ENCODE results near the gene SUGCT. TPM values are rescaled to one million over a fixed set of nuclear protein-coding genes. Genes with fewer than 3 reads are reported as not detected.

Gene SUGCT
- total and polyA plus RNA-seq, 2 of the 13 experiments (the other 11 are each of a cell fraction or from before 2014, with no cell fraction given) = 10.1 to 22.2 TPM

DNA sequence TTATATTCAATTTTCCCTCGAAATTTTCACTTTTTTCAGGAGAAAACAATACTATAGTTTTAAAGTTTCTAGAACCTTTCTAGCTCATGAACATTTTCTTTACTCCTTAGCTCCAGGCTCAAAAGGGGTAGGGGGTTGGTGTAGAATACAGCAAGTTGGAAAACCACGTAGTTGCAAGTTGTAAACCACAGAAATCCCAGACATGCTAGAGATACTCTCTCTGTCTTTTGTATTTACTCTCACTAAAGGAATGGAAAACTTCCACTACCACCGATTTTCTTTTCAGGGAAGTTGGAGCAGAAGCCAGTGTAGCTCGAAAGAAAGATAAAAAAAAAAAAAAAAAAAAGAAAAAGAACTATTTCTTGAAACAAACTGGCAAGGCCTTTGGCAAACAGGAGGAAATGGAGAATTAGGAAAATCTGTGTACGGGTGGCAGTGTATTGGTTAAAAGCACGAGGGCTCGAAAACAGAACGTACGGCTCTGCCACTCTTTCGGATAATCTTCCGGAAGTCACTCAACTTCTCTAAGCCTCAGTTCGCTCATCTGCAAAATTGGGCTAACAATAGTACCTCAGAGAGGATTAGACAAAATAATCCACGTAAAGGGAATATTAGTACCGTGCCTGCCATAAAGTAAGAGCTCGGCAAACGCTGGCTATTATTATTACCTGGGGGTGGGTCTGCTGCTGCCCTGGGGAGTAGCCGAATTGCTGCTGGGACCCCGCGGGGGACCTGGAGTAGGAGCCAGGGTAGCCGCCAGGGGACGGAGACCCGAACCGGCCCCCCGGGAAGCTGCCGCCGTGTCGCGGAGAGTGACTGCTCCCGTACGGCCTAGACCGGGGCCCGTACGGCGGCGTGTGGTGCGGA is 1.0 kb upstream of the SUGCT start:
- in situ Hi-C loops (cut with HindIII; ENCODE audit: extremely low pct_ligation_motif_present, low pct_unique_long_range_greater_than_20kb) = no loop called here
- peak overlapping the region; percentile 73 to 86 (median 84) for H3K4me3 ChIP-seq (replicated peaks in 1 of 3; ENCODE audit: insufficient read depth in 1 of 3, low read depth in 2 of 3, low read length in 3 of 3)
- H3K4me2 ChIP-seq (ENCODE audit: low read depth, low read length) = peak overlapping the region; percentile 76
- under 1% methylated on average over 17 of the region's 36 CpGs for WGBS (ENCODE audit: low lambda C conversion rate)
- peaks cover 40% of the 10 kb centered on the region for H3K4me1 ChIP-seq (ENCODE audit: insufficient read depth, low read length)
- BruUV-seq (replicated peaks) = TSS peak; percentile 72
- H4K20me1 ChIP-seq (ENCODE audit: insufficient read depth, low read length) = peaks cover 3% of the 10 kb centered on the region
- no peaks in the 10 kb centered on the region; a peak in 1 of 5 replicates for H3K27me3 ChIP-seq (ENCODE audit: control insufficient read depth in 1 of 2, insufficient read depth in 2 of 2, low read length in 2 of 2)
- FAIRE-seq (peak; percentile 12), DNase-seq (ENCODE audit: low spot score) (peak; percentile 8), ATAC-seq (peak; percentile 74)
- peak overlapping the region; percentile 95 for H3K9ac ChIP-seq (ENCODE audit: insufficient read depth, low read depth, low read length)
- 0 out of 5 replicates have a peak, but pooled peaks cover 0 to 4% of the 10 kb centered on the region in 2 experiments for H3K36me3 ChIP-seq (replicated peaks in 1 of 2; ENCODE audit: control insufficient read depth in 1 of 2, insufficient read depth in 2 of 2, low read length in 2 of 2)
- CTCF ChIA-PET (ENCODE audit: low intra/inter-chr PET ratio, low total read pairs) = interaction anchor here (0.6 kb wide), 1 partner anchor 36 kb away, joined by 3 read pairs; no protein-coding TSS in a partner anchor
- H3K9me3 ChIP-seq (ENCODE audit: low read length) = no peaks in the 10 kb centered on the region
- POLR2A ChIA-PET = interaction anchor here (0.6 to 2.1 kb wide), 6 partner anchors 8 to 464 kb away, joined by 3 to 12 read pairs (median 3); no protein-coding TSS in a partner anchor
- H2AFZ ChIP-seq (ENCODE audit: low read length) = peak overlapping the region; percentile 100
- intact Hi-C loops (cut with micrococcal nuclease; ENCODE audit: unreplicated experiment) = loop anchor here (2.0 kb wide), 2 partner anchors 33 to 185 kb away; no protein-coding TSS in a partner anchor
- H3K27ac ChIP-seq (ENCODE audit: extremely low read length, insufficient read depth, low read length) = peak overlapping the region; percentile 92
- peaks cover 39% of the 10 kb centered on the region for H3K79me2 ChIP-seq (ENCODE audit: insufficient read depth, low read length)
- TF ChIP-seq FIP1L1 (IDR thresholded peaks at IDR 0.05; ENCODE audit: borderline replicate concordance, insufficient read depth, low read depth, low read length) (no peak), ZMYM3 (CRISPR knock-in tag; IDR thresholded peaks at IDR 0.05) (no peak), MEF2D (CRISPR knock-in tag; IDR thresholded peaks at IDR 0.05) (no peak; the same call in 1 of the 2 replicates), ZNF256 (CRISPR knock-in tag; conservative IDR thresholded peaks at IDR 0.05) (no peak), CCAR2 (optimal IDR thresholded peaks at IDR 0.05; ENCODE audit: low read depth, low read length) (no peak), GATAD2A (CRISPR knock-in tag; IDR thresholded peaks at IDR 0.05) (no peak), ZNF557 (CRISPR knock-in tag; IDR thresholded peaks at IDR 0.05) (no peak), ZNF232 (CRISPR knock-in tag; IDR thresholded peaks at IDR 0.05; ENCODE audit: borderline replicate concordance) (no peak), MZF1 (CRISPR knock-in tag; IDR thresholded peaks at IDR 0.05; ENCODE audit: borderline replicate concordance) (no peak), DNMT1 (CRISPR knock-in tag; IDR thresholded peaks at IDR 0.05) (no peak), ZNF761 (CRISPR knock-in tag; conservative IDR thresholded peaks at IDR 0.05) (no peak), TRIM24 (CRISPR knock-in tag; IDR thresholded peaks at IDR 0.05) (no peak), ARNT2 (CRISPR knock-in tag; IDR thresholded peaks at IDR 0.05; ENCODE audit: low read depth) (no peak), ZC3H4 (CRISPR knock-in tag; IDR thresholded peaks at IDR 0.05; ENCODE audit: borderline replicate concordance) (no peak), ZNF10 (CRISPR knock-in tag; IDR thresholded peaks at IDR 0.05; ENCODE audit: borderline replicate concordance, low read depth) (no peak), ZNF160 (CRISPR knock-in tag; IDR thresholded peaks at IDR 0.05) (no peak), ZNF660 (CRISPR knock-in tag; IDR thresholded peaks at IDR 0.05; ENCODE audit: borderline replicate concordance, low read depth) (no peak), IRF2 (CRISPR knock-in tag; IDR thresholded peaks at IDR 0.05) (no peak)
- TF ChIP-seq, protein P1, sequence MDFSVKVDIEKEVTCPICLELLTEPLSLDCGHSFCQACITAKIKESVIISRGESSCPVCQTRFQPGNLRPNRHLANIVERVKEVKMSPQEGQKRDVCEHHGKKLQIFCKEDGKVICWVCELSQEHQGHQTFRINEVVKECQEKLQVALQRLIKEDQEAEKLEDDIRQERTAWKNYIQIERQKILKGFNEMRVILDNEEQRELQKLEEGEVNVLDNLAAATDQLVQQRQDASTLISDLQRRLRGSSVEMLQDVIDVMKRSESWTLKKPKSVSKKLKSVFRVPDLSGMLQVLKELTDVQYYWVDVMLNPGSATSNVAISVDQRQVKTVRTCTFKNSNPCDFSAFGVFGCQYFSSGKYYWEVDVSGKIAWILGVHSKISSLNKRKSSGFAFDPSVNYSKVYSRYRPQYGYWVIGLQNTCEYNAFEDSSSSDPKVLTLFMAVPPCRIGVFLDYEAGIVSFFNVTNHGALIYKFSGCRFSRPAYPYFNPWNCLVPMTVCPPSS (IDR thresholded peaks at IDR 0.05) = no peak
- TF ChIP-seq, protein P2, sequence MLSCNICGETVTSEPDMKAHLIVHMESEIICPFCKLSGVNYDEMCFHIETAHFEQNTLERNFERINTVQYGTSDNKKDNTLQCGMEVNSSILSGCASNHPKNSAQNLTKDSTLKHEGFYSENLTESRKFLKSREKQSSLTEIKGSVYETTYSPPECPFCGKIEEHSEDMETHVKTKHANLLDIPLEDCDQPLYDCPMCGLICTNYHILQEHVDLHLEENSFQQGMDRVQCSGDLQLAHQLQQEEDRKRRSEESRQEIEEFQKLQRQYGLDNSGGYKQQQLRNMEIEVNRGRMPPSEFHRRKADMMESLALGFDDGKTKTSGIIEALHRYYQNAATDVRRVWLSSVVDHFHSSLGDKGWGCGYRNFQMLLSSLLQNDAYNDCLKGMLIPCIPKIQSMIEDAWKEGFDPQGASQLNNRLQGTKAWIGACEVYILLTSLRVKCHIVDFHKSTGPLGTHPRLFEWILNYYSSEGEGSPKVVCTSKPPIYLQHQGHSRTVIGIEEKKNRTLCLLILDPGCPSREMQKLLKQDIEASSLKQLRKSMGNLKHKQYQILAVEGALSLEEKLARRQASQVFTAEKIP (CRISPR knock-in tag; IDR thresholded peaks at IDR 0.05; ENCODE audit: borderline replicate concordance) = no peak
- TF ChIP-seq, protein P3, sequence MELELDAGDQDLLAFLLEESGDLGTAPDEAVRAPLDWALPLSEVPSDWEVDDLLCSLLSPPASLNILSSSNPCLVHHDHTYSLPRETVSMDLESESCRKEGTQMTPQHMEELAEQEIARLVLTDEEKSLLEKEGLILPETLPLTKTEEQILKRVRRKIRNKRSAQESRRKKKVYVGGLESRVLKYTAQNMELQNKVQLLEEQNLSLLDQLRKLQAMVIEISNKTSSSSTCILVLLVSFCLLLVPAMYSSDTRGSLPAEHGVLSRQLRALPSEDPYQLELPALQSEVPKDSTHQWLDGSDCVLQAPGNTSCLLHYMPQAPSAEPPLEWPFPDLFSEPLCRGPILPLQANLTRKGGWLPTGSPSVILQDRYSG (CRISPR knock-in tag; IDR thresholded peaks at IDR 0.05) = no peak
